Neutrophil (primary cell): ENCODE measurements around the gene ATG2A.
A peak's percentile ranks its signal among the peaks of the same experiment; 100 is the strongest.

Source experiments
- H3K27ac ChIP-seq: fragments of 200-600 bp; sonication (generic); 2 replicates; pipeline ENCODE4 v1.5.1; 2016; ENCODE audit warnings: mild to moderate bottlenecking, moderate library complexity
- H3K27me3 ChIP-seq: fragments of 200-600 bp; sonication (generic); 2 replicates; pipeline ENCODE4 v1.6.0; 2016; ENCODE audit warnings: mild to moderate bottlenecking
- H3K36me3 ChIP-seq: fragments of 200-600 bp; sonication (generic); 2 replicates; pipeline ENCODE4 v1.5.1; 2017
- H3K4me1 ChIP-seq, 2 experiments: fragments of 200-600 bp in 1 of 2; sonication (generic) in 1 of 2; 1 replicate in 1 of 2; 2 replicates in 1 of 2; pipeline versions ENCODE4 v1.5.1 to v1.6.1; 2013 to 2016; ENCODE audit warnings: low read depth in 1 of 2, low read length in 1 of 2, mild to moderate bottlenecking in 1 of 2, moderate library complexity in 1 of 2; ENCODE audit not compliant: control insufficient read depth in 1 of 2, insufficient read depth in 1 of 2
- H3K4me3 ChIP-seq, 2 experiments: fragments of 200-600 bp in 1 of 2; sonication (generic) in 1 of 2; 1 replicate in 1 of 2; 2 replicates in 1 of 2; pipeline ENCODE4 v1.5.1; 2013 to 2016; ENCODE audit warnings: low read depth in 1 of 2, low read length in 1 of 2, mild to moderate bottlenecking in 1 of 2, moderate library complexity in 1 of 2
- H3K9me3 ChIP-seq: fragments of 200-600 bp; sonication (generic); 2 replicates; pipeline ENCODE4 v1.5.1; 2016
- TF ChIP-seq, protein P1 (sequence below): fragments of 200-600 bp; sonication (generic); IDR thresholded peaks from 2 replicates; pipeline ENCODE4 v1.5.1; 2016; ENCODE audit warnings: antibody characterized with exemption

Gene ATG2A

GRCh38 chr11:64875369-64876228 lies 41.4 kb downstream of the ATG2A start:
- H3K36me3 ChIP-seq = peaks cover 39% of the 10 kb centered on the region
- H3K27ac ChIP-seq = peak overlapping the region; percentile 99
- peak overlapping the region; percentile 78 to 100 for H3K4me3 ChIP-seq
- H3K4me1 ChIP-seq = peaks cover 84 to 90% of the 10 kb centered on the region in 2 experiments
- TF ChIP-seq, protein P1, sequence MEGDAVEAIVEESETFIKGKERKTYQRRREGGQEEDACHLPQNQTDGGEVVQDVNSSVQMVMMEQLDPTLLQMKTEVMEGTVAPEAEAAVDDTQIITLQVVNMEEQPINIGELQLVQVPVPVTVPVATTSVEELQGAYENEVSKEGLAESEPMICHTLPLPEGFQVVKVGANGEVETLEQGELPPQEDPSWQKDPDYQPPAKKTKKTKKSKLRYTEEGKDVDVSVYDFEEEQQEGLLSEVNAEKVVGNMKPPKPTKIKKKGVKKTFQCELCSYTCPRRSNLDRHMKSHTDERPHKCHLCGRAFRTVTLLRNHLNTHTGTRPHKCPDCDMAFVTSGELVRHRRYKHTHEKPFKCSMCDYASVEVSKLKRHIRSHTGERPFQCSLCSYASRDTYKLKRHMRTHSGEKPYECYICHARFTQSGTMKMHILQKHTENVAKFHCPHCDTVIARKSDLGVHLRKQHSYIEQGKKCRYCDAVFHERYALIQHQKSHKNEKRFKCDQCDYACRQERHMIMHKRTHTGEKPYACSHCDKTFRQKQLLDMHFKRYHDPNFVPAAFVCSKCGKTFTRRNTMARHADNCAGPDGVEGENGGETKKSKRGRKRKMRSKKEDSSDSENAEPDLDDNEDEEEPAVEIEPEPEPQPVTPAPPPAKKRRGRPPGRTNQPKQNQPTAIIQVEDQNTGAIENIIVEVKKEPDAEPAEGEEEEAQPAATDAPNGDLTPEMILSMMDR = no peak
- H3K27me3 ChIP-seq = no peaks in the 10 kb centered on the region
- H3K9me3 ChIP-seq = no peaks in the 10 kb centered on the region

GRCh38 chr11:64874308-64875240 lies 42.4 kb downstream of the ATG2A start:
- Histone ChIP-seq H3K4me1 (peaks cover 84 to 90% of the 10 kb centered on the region in 2 experiments), H3K27me3 (no peaks in the 10 kb centered on the region), H3K9me3 (no peaks in the 10 kb centered on the region), H3K36me3 (peaks cover 39% of the 10 kb centered on the region), H3K4me3 (peak overlapping the region; percentile 78 to 100), H3K27ac (peak overlapping the region; percentile 99)
- TF ChIP-seq, protein P1 = no peak

GRCh38 chr11:64872790-64873488 lies 44.1 kb downstream of the ATG2A start:
- no peaks in the 10 kb centered on the region for H3K27me3 ChIP-seq
- H3K27ac ChIP-seq = peak overlapping the region; percentile 99
- no peaks in the 10 kb centered on the region for H3K9me3 ChIP-seq
- H3K4me1 ChIP-seq = peaks cover 92 to 97% of the 10 kb centered on the region in 2 experiments
- H3K4me3 ChIP-seq = peak overlapping the region; percentile 26 to 78
- H3K36me3 ChIP-seq = peaks cover 47% of the 10 kb centered on the region
- TF ChIP-seq, protein P1 = no peak

DNA sequence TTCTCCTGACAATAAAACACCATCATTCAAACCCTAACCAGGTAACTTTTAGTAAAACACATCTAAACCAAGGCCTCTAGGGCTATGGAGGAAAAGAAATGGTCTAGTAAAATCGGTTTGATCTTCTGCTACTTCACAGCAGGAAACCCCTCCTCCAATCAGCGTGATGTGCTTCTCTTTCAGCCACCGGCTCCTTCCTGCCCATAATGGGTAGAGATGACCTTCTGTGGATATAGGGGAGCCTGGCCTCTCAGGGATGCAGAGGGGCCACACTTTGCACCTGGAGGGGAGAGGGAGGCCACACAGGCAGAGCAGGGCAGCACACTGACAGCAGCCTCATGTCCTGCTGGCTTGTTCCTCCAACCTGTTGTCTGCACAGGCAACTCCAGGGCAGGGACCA lies 45.5 kb downstream of the ATG2A start:
- H3K9me3 ChIP-seq = no peaks in the 10 kb centered on the region
- no peaks in the 10 kb centered on the region for H3K27me3 ChIP-seq
- peak overlapping the region; percentile 65 to 78 for H3K4me3 ChIP-seq
- H3K36me3 ChIP-seq = peaks cover 59% of the 10 kb centered on the region
- peak overlapping the region; percentile 99 for H3K27ac ChIP-seq
- peaks cover 96 to 97% of the 10 kb centered on the region in 2 experiments for H3K4me1 ChIP-seq
- TF ChIP-seq, protein P1 = no peak

DNA sequence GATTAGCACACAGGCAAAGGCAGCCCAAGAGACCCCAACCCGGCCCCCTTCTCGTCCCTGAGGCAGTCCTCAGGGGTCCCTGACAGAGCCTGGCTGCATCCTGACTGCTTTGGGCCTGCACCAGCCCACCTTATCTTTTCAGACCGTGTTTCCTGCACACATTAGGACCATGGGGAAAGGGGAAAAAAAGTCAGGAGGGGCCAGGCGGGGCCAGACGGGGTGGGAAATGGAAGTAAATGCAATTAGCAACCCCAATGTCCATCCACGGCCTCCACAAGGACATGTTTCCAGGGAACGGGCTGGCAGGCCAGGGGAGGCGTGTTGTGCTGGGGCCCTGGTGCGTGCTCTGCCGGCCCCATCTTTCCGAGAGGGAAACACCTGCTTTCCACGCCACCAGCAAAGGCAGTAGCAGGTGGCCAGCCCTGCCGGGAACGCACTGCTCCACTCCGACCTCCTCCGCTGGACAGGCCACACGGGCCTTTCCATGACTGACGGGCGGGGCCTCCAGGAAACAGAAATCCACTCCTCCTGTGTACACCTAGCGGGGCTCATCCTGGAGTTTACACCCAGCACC lies 46.0 kb downstream of the ATG2A start:
- H3K27me3 ChIP-seq = no peaks in the 10 kb centered on the region
- H3K36me3 ChIP-seq = peaks cover 59% of the 10 kb centered on the region
- H3K27ac ChIP-seq = peak overlapping the region; percentile 99
- peaks cover 96 to 97% of the 10 kb centered on the region in 2 experiments for H3K4me1 ChIP-seq
- H3K9me3 ChIP-seq = no peaks in the 10 kb centered on the region
- H3K4me3 ChIP-seq = peak overlapping the region; percentile 65 to 78
- TF ChIP-seq, protein P1 = no peak
